Pancreas (tissue), 10 donors: ENCODE results near the gene TDP1. TPM values are rescaled to one million over a fixed set of nuclear protein-coding genes. Genes with fewer than 3 reads are reported as not detected.

Experiments used
- ATAC-seq, 4 donors: fragments of 200-7000 bp; cut with Tn5 transposase; one replicate each; pipeline versions ENCODE4 v1.8.0 to v1.9.1; 2020; ENCODE audit warnings: mild to moderate bottlenecking in 4 of 4, moderate library complexity in 4 of 4
- DNase-seq, 6 donors: peaks; one replicate each; pipeline ENCODE4 v3.0.0-alpha.2; 2020
- FAIRE-seq: peaks from 2 replicates; lab custom pipeline; 2012; peaks lifted over from hg19 to GRCh38; lab: Jason Lieb, UNC
- H3K27ac ChIP-seq, 4 donors: fragments of 200-600 bp; sonication (generic); 1 replicate in 3 of 4; 2 replicates in 1 of 4; pipeline versions ENCODE4 v1.5.0 to v1.8.0; 2020
- H3K27me3 ChIP-seq, 4 donors: fragments of 200-600 bp; one replicate each; pipeline ENCODE4 v1.8.0; 2021
- H3K36me3 ChIP-seq, 3 donors: fragments of 200-600 bp; sonication (generic) in 1 of 3; one replicate each; pipeline versions ENCODE4 v1.5.0 to v1.8.0; 2020 to 2021
- H3K4me1 ChIP-seq, 3 donors: fragments of 200-600 bp; one replicate each; pipeline ENCODE4 v1.8.0; 2021
- H3K4me3 ChIP-seq, 4 donors: fragments of 200-600 bp; sonication (generic) in 2 of 4; one replicate each; pipeline versions ENCODE4 v1.5.0 to v1.8.0; 2020 to 2021
- H3K9me3 ChIP-seq, 4 donors: fragments of 200-600 bp; one replicate each; pipeline ENCODE4 v1.8.0; 2021
- WGBS, 2 donors: extraction: QIAGEN DNeasy Blood & Tissue Kit; methylation state at CpG; one replicate each; pipeline ENCODE4 v1.1.7; 2013; 5-methylcytosine and 5-hydroxymethylcytosine counted together
- intact Hi-C, 3 donors: fragments of 100-400 bp; cut with DNase I; formaldehyde crosslinking; loops; one replicate each; pipeline versions ENCODE4 v1.11.1 to v1.14.2; 2022
- polyA plus RNA-seq, 2 donors: library from polyadenylated mRNA; stranded (reverse); fragments of 200-250 nt; gene quantifications; one replicate each; pipeline ENCODE4 v1.2.3, GENCODE V29; 2013
- total RNA-seq, 6 donors: library from RNA; stranded (reverse); fragmentation: NEBNext Ultra II Directional in 4 of 6; extraction: Animal tissue kit (Norgen Biotek cat#: 25700) in 4 of 6; gene quantifications; one replicate each; pipeline versions ENCODE4 v1.2.1 to v1.2.4, GENCODE V29; 2021 to 2023
- TF ChIP-seq, protein P1 (sequence below), 4 donors: fragments of 200-600 bp; sonication (generic) in 3 of 4; IDR thresholded peaks; one replicate each; pipeline versions ENCODE4 v1.5.0 to v1.8.0; 2021; ENCODE audit warnings: antibody characterized with exemption in 4 of 4
- donor health status: healthy with polysubstance abuse.
- donor health status: DM: no; HTN: no; CAD: no; lungs with moderate emphysema.
- donor health status: DM: no; HTN: no; CAD: no.
- donor health status: control.
- donor health status: control.
- donor health status: Bipolar disorder and iron deficiency.
- donor health status: DM: yes; HTN: yes; CAD: no.
- donor health status: DM: no; HTN: no; CAD: no.
- donor health status: DM: no; HTN: no; CAD: no.
- donor health status: DM: yes; HTN: yes; CAD: no.

TDP1 gene
- total and polyA plus RNA-seq, 8 donors, result 2.2 to 9.5 (median 5.8) TPM

DNA sequence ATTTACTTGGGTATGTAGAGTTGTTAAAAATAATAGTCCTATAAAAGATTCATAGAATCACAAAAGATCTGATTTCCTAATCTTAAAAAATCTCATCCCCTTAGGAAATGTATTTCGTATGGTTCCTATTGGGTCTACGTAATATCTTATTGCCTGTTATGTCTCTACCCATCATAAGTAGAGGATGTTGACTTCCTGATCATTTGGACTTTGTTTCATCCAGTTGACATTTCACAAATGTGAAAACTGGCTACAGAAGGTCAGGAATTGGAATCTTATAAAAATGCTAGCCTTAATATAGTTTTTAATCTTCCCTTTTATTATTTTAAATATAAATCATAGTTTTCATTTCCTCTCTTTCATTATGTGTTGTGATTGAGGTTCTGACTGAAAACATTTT, 45.2 kb downstream of the TDP1 start:
- H3K9me3 ChIP-seq, result no peaks in the 10 kb centered on the region
- intact Hi-C loops, result no loop called here
- TF ChIP-seq, protein P1, sequence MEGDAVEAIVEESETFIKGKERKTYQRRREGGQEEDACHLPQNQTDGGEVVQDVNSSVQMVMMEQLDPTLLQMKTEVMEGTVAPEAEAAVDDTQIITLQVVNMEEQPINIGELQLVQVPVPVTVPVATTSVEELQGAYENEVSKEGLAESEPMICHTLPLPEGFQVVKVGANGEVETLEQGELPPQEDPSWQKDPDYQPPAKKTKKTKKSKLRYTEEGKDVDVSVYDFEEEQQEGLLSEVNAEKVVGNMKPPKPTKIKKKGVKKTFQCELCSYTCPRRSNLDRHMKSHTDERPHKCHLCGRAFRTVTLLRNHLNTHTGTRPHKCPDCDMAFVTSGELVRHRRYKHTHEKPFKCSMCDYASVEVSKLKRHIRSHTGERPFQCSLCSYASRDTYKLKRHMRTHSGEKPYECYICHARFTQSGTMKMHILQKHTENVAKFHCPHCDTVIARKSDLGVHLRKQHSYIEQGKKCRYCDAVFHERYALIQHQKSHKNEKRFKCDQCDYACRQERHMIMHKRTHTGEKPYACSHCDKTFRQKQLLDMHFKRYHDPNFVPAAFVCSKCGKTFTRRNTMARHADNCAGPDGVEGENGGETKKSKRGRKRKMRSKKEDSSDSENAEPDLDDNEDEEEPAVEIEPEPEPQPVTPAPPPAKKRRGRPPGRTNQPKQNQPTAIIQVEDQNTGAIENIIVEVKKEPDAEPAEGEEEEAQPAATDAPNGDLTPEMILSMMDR (IDR thresholded peaks at IDR 0.05), result no peak
- H3K27ac ChIP-seq, result no peak overlapping the region
- ATAC-seq (no peak), FAIRE-seq (no peak), DNase-seq (no peak)
- H3K27me3 ChIP-seq, result no peaks in the 10 kb centered on the region
- H3K36me3 ChIP-seq, result peaks cover 0 to under 1% (median 0%) of the 10 kb centered on the region in 3 donors
- 94 to 97% methylated on average over 2 of the region's 2 CpGs for WGBS, 2 donors
- H3K4me1 ChIP-seq, result no peaks in the 10 kb centered on the region
- H3K4me3 ChIP-seq, result no peak overlapping the region

DNA sequence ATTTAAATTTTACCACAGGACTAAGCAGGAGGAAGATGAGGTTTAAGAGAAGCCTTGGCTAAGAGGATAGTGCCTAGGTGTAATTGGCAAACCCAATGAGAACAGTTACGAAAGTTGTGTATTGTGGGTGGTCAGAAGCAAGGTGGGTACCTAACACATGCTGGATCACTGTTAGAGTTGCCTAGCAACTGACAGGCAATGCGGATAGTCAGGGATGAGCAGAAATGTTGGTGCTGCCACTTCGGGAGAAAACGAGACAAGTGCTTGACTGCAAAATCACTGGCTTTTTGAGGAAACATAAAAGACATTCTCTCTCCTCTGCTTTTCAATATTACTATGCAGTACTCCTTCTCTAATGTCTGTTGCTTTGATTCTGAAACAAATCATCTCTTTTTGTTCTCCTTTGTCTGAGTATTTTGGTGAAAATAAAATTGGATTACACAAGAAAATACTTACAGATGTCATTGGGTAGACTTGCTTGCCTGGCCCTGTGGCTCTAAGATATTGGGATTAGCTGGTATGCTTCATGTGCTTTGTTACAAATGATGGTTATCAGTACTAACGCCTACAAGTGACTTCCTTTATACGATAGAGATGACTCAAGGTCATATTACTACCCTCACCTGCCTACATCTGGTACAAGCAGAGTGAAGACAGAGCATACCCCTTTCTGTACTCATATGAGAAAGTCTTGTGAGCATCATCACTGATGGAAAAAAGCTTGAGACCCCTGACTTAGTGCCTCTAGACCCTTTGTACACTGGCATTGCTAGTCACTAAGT, 48.0 kb downstream of the TDP1 start:
- Histone ChIP-seq H3K27ac (no peak overlapping the region), H3K27me3 (no peaks in the 10 kb centered on the region), H3K4me1 (no peaks in the 10 kb centered on the region), H3K9me3 (no peaks in the 10 kb centered on the region), H3K36me3 (no peaks in the 10 kb centered on the region), H3K4me3 (no peak overlapping the region)
- ATAC-seq (no peak), FAIRE-seq (no peak), DNase-seq (no peak)
- WGBS, 2 donors, result 87 to 88% methylated on average over 6 of the region's 6 CpGs
- TF ChIP-seq, protein P1 (IDR thresholded peaks at IDR 0.05), result no peak
- intact Hi-C loops, result no loop called here

DNA sequence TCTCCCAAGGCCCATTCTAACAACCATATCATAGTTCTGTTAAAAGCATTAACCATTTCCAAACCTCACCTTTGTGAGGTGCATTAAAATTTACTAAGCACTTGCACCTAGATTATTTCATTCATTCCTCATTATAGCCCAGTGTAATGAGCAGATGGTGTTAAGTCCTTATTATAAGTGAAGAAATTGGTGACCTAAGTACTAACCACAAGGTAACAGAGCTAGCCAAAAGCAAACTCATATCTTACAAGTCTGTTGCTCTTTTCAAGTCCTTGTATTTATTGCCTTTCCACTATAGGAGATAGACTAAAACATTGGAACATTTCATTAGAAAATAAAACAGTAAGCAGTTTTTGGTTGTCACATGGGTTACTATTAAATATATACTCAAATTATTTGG, 49.7 kb downstream of the TDP1 start:
- DNase-seq (no peak), ATAC-seq (no peak), FAIRE-seq (no peak)
- H3K36me3 ChIP-seq, result no peaks in the 10 kb centered on the region
- intact Hi-C loops, result no loop called here
- no peak overlapping the region for H3K4me3 ChIP-seq
- no peaks in the 10 kb centered on the region for H3K4me1 ChIP-seq
- H3K27me3 ChIP-seq, result no peaks in the 10 kb centered on the region
- TF ChIP-seq, protein P1 (IDR thresholded peaks at IDR 0.05), result no peak
- no peaks in the 10 kb centered on the region for H3K9me3 ChIP-seq
- H3K27ac ChIP-seq, result no peak overlapping the region

DNA sequence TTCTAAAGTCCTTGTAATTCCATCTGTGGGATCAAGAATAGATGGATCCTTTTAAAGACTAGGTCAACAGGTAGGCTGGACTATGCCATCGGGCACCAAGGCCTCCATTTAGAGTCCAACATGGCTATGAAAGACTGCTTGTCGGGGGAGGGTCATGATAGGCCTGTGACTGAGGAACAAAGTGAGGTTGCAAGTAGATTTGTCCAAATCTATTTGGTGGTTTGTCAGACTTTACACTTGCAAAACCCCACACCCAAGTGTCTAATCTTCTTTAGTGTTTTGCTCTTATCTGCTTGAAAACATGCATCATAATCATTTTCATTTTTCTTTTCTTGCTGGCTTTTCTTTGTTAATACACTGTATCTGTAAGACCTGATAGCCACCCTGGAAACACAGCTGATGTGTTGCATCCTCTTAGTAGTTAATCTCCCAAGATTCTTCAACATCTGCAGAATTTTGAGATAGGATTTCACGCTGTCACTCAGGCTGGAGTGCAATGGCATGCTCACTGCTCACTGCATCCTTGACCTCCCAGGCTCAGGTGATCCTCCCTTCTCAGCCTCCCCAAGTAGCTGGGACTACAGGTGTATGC, 50.3 kb downstream of the TDP1 start:
- Histone ChIP-seq H3K4me1 (no peaks in the 10 kb centered on the region), H3K36me3 (no peaks in the 10 kb centered on the region), H3K4me3 (no peak overlapping the region), H3K27ac (no peak overlapping the region), H3K27me3 (no peaks in the 10 kb centered on the region), H3K9me3 (no peaks in the 10 kb centered on the region)
- WGBS, 2 donors, result 96 to 98% methylated on average over 3 of the region's 3 CpGs
- DNase-seq, result no peak
- no peak for FAIRE-seq
- TF ChIP-seq, protein P1 (IDR thresholded peaks at IDR 0.05), result no peak
- ATAC-seq, result no peak
- intact Hi-C loops, result no loop called here

DNA sequence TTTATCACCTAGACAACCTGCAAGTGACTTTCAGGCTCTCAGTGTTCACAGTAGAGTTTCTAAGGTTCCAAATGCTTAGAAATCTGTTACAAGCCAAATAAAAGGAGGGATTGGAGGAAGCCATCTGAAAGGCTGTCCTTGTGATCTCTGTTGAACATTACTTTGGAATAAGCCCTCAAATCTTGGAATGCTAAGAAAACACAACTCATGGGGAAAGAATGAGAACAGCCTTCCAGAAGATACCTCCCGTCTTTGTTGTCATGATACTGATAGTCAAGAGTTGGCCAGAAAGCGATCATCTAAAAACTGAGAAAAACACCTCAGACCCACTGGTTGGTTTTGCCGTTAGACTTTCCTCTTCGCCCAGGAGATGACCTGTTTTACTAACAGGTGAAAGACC, 61.6 kb downstream of the TDP1 start:
- DNase-seq (no peak), FAIRE-seq (no peak), ATAC-seq (no peak)
- peaks cover 0 to 11% (median 0%) of the 10 kb centered on the region in 3 donors for H3K36me3 ChIP-seq
- 93 to 95% methylated on average over 4 of the region's 4 CpGs for WGBS, 2 donors
- TF ChIP-seq, protein P1 (IDR thresholded peaks at IDR 0.05), result no peak
- no peaks in the 10 kb centered on the region for H3K9me3 ChIP-seq
- H3K4me1 ChIP-seq, result no peaks in the 10 kb centered on the region
- no peak overlapping the region for H3K4me3 ChIP-seq
- H3K27ac ChIP-seq, result no peak overlapping the region
- no peaks in the 10 kb centered on the region for H3K27me3 ChIP-seq
- intact Hi-C loops, result no loop called here
